A549 (cell line): ENCODE results near the gene YTHDF2.
"Not testable (repeated sequence)": the region's sequence is repeated elsewhere in the genome, so short reads cannot be mapped to it uniquely, and the experiment has no call there.

Source experiments
- MAX ChIP-seq: IDR thresholded peaks from 2 replicates; pipeline ENCODE4 v1.6.1; 2012
- POLR2A ChIP-seq: IDR thresholded peaks from 2 replicates; pipeline ENCODE4 v1.6.1; 2012; ENCODE audit warnings: mild to moderate bottlenecking, low read length

DNA sequence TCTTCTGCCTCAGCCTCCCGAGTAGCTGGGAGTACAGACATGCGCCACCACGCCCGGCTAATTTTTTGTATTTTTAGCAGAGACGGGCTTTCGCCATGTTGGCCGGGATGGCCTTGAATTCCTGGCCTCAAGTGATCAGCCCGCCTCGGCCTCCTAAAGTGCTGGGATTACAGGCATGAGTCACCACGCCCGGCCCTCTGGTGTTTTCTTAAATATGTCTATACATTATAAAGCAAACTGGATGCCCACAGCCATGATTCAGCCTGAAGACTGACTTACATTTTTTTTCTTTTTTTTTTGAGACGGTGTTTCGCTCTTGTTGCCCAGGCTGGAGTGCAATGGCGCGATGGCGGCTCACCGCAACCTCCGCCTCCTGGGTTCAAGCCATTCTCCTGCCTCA, 14.8 kb upstream of the YTHDF2 start:
- not testable (repeated sequence) for TF ChIP-seq MAX, POLR2A
